Measurements from ENCODE around the gene SLC17A9.
A peak's percentile ranks its signal among the peaks of the same experiment; 100 is the strongest.

The SLC17A9 gene

GRCh38 chr20:62969939-62970306 is 17.4 kb downstream of the SLC17A9 start:
- DNase-seq = no peak

GRCh38 chr20:62970307-62971210 is 18.1 kb downstream of the SLC17A9 start:
- no peak for DNase-seq

GRCh38 chr20:62971211-62971949 is 18.9 kb downstream of the SLC17A9 start:
- DNase-seq = no peak

GRCh38 chr20:62971950-62972844 is 19.7 kb downstream of the SLC17A9 start:
- peak; percentile 66 to 80 for DNase-seq

- DNase-seq = no peak
Observed at GRCh38 chr20:62972845-62973745, 20.6 kb downstream of the SLC17A9 start.

GRCh38 chr20:62975251-62975760 is 22.8 kb downstream of the SLC17A9 start:
- DNase-seq = no peak

- DNase-seq = no peak
Observed at GRCh38 chr20:62975812-62976508, 23.5 kb downstream of the SLC17A9 start.

GRCh38 chr20:62976886-62977285 is 24.4 kb downstream of the SLC17A9 start:
- DNase-seq = no peak

- DNase-seq = no peak
Observed at GRCh38 chr20:62977613-62978560, 25.4 kb downstream of the SLC17A9 start.

GRCh38 chr20:62978561-62978943 is 26.0 kb downstream of the SLC17A9 start:
- no peak for DNase-seq

- DNase-seq = no peak
Observed at GRCh38 chr20:62979310-62979709, 26.8 kb downstream of the SLC17A9 start.

GRCh38 chr20:62979876-62980373 is 27.4 kb downstream of the SLC17A9 start:
- DNase-seq = no peak

- DNase-seq = no peak
Observed at GRCh38 chr20:62980380-62980960, 28.0 kb downstream of the SLC17A9 start.

GRCh38 chr20:62980970-62981369 is 28.5 kb downstream of the SLC17A9 start:
- no peak for DNase-seq

GRCh38 chr20:62982124-62983075 is 29.9 kb downstream of the SLC17A9 start:
- DNase-seq = peak; percentile 22 to 36

- no peak for DNase-seq
Observed at GRCh38 chr20:62983210-62983609, 30.7 kb downstream of the SLC17A9 start.

- DNase-seq = no peak
Observed at GRCh38 chr20:62984666-62985443, 32.3 kb downstream of the SLC17A9 start.

Data from AML-193 (cell line).